GM10266 (cell line): ENCODE data around the gene CTNNA1.

Experiments
- DNase-seq: peaks from one replicate; pipeline ENCODE4 v3.0.0; 2012; ENCODE audit errors: extremely low spot score
- CTCF ChIP-seq: IDR thresholded peaks from 2 replicates; pipeline ENCODE4 v1.5.1; 2012; ENCODE audit warnings: mild to moderate bottlenecking, low read depth; ENCODE audit not compliant: control insufficient read depth, insufficient read depth; ENCODE audit errors: missing control alignments

CTNNA1 gene

GRCh38 chr5:138983984-138984383 lies 230.8 kb downstream of the CTNNA1 start:
- TF ChIP-seq CTCF: no peak

More at GRCh38 chr5:138983984-138984383, 230.8 kb downstream of the CTNNA1 start:
- no peak for DNase-seq
